ENCODE measurements around the gene FRMD3.

DNA sequence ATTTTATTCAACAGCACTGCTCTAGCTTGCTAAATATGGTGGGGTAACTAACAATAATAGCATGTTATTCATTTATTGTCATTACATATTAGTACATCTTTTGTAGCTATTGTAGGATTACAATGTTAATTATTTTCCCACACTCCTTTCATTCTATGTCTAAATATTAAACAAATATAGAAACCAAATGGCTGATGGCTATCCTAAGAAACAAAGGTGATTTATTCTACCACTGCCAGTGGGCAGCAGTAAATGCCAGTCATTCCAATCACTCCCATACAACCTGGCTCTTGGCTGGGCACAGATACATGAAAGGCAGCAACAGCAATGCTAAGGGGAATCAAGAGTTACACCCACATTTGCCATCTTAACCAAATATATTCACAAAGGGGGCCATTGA, 84.1 kb downstream of the FRMD3 start:
- TF ChIP-seq, protein P1, sequence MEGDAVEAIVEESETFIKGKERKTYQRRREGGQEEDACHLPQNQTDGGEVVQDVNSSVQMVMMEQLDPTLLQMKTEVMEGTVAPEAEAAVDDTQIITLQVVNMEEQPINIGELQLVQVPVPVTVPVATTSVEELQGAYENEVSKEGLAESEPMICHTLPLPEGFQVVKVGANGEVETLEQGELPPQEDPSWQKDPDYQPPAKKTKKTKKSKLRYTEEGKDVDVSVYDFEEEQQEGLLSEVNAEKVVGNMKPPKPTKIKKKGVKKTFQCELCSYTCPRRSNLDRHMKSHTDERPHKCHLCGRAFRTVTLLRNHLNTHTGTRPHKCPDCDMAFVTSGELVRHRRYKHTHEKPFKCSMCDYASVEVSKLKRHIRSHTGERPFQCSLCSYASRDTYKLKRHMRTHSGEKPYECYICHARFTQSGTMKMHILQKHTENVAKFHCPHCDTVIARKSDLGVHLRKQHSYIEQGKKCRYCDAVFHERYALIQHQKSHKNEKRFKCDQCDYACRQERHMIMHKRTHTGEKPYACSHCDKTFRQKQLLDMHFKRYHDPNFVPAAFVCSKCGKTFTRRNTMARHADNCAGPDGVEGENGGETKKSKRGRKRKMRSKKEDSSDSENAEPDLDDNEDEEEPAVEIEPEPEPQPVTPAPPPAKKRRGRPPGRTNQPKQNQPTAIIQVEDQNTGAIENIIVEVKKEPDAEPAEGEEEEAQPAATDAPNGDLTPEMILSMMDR (IDR thresholded peaks at IDR 0.05), result no peak
- no peak for TF ChIP-seq EZH2 (IDR thresholded peaks at IDR 0.05)
